GM19372 (cell line): ENCODE data around the gene TSPAN2.

Experiments used
- ATAC-seq: cut with Tn5 transposase; IDR thresholded peaks from one replicate; pipeline ENCODE4 v1.9.1; 2021; ENCODE audit warnings: mild to moderate bottlenecking, low read depth, moderate library complexity; ENCODE audit not compliant: unreplicated experiment

The TSPAN2 gene

DNA sequence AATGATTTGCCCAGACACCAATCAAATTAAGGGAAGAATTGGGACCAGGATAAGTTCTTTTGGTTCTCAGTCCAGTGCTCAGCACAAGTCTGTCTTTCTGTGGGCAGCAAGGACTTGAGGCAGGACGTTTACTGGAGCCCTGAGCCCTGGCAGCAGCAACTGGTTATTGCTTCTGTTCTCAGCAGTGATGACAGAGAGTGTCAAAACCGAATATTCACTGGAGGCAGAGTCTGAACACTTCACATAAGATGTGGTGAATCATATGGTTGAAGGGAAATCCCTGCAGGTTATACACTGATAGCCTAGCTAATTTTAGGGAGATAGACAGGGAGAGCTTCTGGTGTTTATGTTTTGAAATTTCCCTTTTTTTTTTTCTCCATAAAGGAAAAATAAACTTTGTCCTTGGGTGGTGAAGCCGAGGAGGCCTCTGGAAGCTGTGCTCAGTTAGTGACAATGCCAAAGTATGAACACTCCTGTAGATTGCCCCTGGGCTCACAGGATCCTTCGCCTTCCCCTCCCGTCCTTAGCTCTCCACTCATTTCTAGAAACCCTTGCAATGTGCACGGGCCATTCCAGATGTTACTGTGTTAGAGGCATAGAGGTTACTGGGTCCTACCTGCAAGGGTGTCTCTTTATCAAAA is 26.3 kb upstream of the TSPAN2 start:
- ATAC-seq = no peak

DNA sequence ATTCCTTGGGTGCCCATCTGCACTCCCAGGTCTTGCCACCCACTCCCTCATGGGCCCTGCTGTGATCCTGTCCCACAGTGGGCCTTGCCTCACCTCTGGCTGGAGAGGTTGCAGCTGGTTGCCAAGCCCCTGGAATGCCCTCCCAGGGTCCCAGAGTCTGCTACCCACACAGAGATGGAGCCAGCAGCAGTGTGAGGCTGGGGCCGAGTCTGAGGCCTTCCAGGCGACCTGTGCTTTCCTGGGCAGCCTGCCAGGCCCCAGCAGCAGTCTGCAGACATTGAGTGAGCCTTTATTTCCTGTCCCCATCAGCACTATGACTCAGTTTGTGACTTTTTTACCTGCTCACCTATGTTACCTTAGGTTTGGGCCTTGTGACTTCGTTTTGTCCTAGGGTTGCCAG is 25.0 kb upstream of the TSPAN2 start:
- no peak for ATAC-seq

DNA sequence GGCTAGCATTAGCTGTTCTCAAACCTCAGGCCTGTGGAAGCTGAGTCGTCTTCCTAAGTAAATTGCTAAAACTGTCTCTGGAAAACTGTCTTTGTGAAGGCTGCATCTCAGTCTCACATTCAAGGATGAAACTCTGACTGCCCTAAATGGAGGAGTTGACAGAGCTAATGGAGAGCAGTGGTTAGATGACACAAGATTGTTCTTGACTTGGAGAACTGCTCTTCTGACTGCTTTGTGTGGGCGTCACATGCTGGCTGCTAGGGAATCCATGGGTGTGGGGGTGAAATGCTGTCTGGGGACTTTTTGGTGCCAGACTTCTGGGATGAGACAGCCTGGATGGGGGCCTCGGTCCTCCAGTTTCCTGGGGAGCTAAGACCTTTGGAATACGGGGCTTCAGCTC is 24.5 kb upstream of the TSPAN2 start:
- no peak for ATAC-seq

DNA sequence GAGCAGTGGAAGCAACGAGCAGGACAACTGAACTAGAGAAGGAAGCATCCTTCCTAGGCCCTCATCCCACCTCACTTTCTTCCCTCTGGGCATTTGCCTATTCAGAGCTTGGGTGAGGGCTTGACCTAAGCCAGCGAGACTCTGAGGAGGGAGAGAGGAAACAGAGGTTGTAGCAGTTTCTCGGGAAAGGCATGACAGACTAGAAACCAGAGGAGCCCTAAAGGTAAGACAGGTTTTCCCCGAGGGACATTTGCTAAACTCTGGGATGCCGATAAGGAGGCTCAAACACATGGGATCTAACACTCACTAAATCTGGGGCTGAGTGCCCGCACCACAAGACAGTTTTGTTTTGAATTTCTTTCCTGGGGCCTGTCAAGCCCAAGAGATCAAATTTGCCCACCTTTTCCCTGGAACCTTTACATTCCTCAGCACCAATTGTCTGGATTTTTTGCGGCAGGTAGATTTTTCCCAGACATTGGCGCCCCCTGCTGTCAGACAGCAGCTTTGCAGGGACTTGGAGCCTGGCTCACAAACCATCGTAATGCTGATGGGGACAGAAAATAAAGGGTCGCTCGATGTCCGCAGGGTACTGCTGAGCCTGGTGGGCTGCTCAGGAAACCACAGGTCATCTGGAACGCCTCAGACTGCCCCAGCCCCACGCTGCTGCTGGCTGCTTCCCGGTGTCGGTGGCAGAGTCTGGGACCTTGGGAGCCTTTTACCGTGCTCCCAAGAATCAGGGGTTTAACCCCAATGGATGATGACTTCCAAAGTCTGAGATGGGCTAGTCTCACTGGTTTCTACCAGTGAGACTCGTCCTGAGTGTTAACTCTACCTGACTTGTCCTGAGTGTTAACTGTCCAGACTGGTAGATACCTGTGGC is 23.4 kb upstream of the TSPAN2 start:
- ATAC-seq = no peak

DNA sequence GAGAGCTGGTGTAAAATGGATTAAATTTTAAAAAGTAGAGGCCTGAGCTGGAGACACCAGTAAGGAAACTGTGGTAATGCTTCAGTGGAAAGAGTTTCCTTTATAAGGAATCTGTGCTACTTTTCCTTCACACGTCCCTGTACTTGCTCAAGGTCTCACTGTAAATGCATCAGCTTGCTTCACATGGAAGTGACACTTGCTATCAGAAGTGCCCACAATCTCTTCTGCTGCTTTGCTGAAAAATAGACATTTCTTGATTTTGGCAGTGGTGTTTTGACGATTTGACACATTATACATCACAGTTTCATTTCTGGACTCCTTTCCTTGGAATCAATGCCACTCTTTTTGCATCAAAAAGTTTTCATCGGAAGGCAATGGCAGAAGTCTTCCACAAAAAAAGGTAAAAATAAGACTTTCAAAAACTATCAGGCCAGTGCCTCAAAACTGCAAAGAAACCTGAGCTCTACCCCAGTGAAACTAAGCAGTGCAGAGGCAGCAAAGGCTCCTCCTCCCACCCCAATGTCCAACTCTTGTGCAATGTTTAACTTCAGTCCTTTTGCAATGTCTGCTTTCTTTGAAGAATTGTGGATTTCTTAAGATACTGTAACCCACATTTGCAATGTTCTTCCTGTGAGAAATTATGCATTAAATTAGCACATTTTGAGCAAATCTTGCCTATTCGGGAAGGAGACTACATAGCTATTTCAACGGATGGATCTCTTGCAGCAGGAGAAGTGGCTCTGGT is 18.4 kb upstream of the TSPAN2 start:
- ATAC-seq = no peak

DNA sequence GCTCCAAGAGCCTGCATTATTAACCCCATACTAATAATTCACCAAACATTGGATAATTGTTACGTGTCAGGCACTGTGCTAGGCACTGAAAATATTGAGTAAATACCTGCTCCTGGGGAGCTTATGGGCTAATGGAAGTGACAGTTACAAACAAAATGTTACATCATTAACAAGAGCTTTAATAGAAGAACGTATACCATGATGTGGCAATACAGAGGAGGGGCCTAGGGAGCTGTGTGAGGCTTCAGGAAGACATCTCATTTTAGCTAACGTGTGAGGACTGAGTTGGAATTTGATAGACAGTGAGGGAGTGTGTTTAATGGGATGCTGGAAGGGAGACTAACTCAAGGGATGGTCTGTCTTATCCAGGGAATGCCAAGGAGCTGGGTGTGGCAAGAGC is 16.5 kb upstream of the TSPAN2 start:
- no peak for ATAC-seq

DNA sequence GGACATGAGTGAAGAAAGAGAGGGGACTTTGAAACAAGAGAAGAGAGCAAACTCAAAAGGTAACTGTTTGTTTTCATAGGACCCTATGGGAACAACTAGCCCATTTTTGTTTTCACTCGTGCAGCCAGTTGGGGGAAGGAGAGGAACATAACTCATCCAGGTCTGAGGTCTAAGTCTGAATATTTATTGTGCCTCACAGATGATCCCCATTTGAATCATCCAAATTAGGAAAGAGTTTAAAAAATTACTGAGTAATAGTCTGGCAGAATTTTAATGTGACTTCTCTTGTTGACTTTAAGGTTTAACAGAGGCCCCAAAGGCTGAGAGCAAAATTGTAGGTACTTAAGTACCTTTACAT is 10.4 kb upstream of the TSPAN2 start:
- no peak for ATAC-seq

DNA sequence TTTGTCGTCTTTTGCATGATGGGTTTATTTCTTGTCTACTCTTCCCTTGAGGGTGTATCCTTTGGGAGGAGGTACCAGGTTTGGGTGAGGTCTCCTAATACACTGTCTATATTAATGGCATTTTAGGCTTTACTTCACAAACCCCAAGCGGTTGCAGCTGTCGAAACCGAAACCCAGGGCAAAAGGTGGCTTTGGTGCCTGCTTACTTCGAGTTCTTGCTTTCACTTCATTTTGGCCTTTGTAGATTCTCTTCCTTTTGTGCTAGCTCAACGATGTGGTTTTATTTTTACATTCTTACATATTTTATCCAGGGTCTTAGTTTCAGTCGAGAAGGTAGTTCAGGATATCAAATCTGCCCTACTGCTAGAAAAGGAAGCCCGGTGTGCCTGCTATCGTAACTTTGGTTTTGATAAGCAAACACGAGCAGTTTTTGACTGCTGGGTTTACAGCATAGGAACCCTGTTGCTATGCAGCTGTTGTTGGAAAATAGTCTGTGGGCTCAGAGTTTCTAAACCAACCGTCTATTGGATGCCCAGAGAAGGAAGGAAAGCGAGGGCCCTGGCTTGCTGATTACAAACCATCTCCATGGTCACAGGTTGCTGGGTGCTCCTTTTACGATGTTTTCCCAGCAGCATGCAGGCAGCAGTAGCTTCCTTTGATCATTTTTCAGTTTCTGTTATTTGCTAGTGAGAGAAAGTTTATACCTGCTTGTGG is 9.8 kb upstream of the TSPAN2 start:
- ATAC-seq = peak; percentile 80

DNA sequence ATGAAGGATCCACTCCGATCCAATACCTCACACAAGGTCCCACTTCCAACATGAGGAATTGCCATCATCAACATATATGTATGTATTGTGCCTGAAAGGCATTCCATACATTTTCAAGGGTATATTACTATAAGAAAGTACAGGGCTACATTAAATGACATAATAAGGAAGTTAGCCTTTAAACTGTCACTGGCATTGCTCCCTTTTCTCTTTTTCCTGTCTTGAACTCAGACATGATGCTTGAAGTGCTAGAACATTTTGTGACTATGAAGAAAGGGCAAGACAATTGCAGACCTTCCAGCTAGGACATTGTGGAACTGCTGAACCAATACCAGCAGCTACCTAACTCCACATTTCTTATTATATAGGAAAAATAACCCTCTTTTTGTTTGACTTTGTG is 2.9 kb upstream of the TSPAN2 start:
- ATAC-seq = no peak

DNA sequence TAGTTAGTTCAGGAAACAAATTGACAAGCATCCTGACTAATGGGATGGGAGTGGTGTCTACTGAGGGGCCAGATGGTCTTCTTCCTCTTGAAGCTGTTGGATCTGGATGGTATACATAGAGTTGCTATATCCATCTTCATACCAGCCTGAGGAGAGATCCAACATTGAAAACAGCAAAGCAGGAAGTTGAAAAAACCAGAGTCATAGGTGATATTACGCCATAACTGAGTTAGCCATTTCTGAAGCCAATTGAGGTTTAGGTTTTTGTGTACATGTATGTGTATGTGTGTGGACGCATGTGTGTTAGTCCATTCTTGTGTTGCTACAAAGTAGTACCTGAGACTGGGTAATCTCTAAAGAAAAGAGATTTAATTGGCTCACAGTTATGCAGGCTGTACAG is 2.3 kb upstream of the TSPAN2 start:
- ATAC-seq = no peak

DNA sequence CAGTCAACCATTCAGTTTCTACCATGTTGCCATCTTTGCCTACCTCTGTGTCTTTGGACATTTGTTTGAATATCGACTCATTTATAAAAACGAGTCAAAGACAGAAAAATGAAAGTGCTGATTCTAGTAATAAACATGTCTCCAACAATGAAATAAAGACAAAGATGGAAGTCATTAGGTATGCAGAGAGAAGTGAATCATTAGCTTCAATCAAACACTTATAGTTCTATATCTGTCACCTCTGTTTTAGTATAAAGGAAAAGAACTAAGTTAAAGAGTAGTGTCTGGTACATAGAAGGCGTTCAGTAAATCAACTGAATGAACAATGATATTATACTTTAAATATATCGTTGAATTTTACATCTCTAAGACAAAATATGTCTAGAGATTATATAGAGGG is 1.7 kb upstream of the TSPAN2 start:
- no peak for ATAC-seq

DNA sequence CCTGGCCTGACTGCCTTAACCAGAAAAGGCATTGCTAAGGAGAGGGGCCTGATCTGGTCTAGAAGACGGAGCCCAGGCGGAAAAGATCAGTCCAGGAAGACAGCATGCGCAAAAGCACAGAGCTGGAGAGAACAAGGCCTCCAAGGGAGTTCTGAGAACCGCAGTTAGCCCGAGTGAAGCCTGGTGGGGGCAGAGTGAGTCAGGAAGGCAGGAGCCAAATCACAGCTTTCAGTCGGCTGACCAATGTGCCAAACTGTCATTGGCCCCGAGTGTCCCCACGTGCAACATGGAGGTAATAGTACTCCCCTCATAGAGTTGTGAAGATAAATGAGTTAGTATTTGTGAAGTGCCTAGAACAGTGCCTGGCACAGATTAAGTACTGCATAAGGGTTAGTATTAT is 1.2 kb upstream of the TSPAN2 start:
- ATAC-seq = no peak

DNA sequence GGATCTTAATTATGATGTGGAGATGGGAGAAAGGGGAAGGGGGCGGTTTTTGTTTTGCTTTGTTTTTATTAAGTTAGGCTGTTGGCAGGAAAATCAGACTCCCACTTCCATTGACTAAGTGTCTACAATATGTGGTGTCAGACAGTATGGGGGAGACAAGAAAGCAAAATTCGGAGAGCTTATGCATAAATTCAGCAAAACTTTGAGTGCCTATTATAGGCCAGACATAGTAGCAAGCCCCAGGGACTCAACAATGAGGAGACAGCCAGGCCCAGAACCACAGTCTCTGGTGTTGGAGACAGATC is 835 bp upstream of the TSPAN2 start:
- no peak for ATAC-seq

DNA sequence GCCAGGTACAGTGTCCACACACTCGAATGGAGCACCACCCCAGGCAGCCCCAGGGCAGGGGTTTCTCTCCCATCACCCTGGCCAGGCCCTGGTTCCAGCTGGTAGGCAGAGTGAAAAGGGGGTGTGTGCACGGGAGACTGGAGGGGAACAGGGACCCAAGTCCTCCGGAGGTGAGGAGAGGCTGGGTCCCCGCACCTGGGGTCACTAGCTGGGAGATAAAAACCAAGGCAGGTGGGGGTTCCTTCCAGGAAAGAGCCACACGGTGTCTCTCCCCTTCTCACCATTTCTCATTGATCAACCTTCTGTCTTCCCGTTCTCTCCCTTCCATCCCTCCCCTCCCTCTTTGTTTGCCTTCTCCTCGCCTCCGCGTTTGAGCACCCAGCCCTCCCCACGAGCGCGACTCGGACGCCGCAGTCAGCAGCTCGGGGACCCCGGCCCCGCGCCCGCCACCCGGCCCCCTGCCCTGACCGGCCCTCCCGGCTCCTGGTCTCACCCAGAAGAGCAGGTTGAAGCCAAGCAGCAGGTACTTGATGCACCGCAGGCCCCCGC is 358 bp downstream of the TSPAN2 start:
- no peak for ATAC-seq

DNA sequence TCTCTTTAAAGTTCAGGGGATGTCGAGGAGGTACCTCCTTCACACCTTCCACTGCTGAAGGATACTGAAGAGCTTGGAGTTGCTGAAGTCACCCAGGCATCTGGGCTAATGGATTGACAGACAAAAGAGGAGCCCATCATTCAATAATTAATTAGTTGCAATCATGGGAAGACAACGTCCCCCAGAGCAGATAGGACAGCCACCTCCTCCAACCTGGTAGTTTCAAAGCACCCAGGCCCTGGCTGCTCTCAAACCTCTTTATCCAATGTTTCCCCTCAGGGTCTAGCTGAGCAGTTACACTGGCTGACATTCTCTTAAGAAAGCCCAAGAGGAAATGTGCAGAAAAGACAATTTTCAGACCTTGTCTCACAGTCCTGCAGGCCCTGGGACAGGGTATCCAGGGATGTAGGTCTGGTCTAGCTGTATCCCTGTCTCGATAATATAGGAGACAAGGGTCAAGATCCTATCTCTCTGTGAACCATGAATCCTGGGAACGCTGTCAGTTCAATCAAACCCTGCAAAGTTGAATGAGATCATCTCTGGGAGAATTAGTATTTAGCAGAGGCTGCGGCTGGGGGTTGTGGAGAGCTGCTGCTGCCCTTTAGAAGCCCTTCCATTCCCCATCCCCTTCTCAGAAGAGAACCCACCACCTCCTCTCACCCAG is 1.1 kb downstream of the TSPAN2 start:
- no peak for ATAC-seq

DNA sequence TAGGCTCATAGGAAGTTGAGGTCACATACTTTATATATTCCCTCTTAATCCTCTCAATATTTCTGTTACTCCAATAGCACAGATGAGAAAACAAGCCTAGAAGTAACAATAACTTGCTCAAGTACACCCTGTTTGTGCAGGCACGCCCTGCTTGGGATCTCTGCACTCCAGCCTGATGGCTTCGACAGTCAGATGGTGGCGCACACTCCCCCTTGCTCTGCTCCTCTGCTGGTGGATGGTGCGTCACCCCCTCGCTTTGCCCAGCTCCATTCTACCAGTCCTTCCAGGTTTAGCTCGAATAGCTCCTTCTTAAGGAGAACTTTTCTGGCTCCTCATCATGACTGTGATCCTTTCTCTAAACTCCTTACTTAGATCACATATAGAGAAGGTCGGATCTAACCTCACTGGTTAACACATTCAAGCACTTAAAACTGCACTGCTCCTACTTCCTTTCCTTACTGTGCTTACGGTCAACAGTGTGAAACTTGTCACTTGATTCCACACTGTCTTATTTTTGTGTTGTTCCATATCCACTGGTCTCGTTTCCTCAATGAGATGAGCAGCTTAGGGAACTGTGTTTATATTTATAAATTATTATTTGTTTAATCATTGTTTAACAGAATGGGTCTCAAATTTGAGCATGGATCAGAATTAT is 3.0 kb downstream of the TSPAN2 start:
- ATAC-seq = no peak

DNA sequence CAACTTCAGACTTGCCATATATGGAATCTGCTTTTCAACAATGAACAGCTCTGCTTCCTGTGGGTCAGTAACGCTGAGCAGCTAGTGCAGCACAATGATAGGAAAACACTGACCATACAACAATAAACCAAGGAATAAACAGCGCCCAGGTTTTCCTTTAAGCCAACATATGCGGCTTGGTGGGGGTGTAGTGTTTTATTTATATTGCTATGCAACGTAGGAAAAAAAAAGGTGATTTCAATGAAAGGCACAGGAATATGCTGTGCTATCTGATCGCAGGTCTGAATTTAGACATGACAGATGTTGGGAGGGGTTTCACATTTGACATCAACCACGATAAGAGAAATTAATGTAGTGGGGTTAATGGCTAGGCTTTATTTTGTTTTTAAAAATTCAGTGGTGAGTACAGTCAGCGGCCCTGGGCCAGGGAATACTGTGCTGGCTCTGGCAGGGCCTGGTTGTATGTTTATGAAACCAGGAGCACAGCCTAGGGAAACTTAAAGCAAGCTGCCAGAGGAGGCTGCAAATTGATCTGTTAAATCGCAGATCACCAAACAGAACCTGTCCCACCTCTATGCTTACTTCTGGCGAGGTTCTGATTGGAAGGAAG is 4.3 kb downstream of the TSPAN2 start:
- no peak for ATAC-seq

DNA sequence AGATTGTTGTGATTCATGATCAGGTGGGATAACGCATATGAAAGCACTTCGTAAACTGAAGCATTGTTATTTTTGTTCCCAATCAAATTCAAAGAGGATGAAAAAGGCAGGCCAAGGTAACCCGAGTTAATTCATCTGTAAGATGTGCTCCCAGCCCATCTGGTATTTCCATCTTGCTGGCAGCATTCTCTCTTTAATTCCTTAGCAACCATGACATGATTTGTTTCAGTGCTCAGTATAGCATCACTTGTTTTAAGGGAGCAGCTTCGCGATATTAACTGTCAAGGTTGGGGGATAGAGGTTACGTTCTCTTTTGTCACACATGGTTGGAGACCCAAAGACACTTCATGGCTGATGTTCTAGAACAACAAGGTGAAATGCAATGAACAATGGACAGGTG is 6.4 kb downstream of the TSPAN2 start:
- no peak for ATAC-seq

DNA sequence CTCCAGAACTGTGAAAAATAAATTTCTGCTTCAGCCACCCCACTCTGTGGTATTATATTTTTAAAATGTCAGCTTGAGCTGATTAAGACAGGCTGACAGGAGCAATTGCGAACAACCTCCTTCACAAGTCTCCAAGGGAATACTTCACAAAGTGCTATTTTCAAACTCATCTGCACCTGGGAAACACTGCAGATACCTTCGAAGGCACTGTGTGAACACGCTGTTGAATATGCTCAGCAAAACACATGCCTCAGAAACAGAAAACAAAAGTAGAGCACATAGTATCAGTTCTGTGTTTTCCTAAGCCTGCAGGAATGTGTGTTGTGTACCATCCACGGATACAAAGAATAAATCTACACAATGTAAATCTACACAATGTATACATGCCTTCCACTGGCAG is 10.6 kb downstream of the TSPAN2 start:
- no peak for ATAC-seq

DNA sequence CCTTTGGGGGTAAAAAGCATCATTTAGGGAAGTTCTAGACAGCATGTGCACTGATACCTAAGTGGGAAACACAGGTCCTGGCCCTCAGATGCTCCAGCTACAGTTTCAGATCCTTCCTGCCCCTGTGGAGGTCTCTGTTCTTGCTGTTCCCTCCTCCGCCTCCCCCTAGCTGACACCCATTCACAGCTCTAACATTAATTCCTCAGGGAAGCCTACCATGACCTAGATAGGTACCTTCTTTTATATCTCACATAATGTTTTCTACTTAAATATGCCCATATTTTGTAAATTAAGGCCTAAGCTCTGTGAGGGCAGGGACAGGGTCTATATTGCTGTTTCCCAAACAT is 11.3 kb downstream of the TSPAN2 start:
- no peak for ATAC-seq
